Measurements from ENCODE around the gene CHD9.
"Not testable (repeated sequence)": the region's sequence is repeated elsewhere in the genome, so short reads cannot be mapped to it uniquely, and the experiment has no call there.

Gene CHD9, protein sequence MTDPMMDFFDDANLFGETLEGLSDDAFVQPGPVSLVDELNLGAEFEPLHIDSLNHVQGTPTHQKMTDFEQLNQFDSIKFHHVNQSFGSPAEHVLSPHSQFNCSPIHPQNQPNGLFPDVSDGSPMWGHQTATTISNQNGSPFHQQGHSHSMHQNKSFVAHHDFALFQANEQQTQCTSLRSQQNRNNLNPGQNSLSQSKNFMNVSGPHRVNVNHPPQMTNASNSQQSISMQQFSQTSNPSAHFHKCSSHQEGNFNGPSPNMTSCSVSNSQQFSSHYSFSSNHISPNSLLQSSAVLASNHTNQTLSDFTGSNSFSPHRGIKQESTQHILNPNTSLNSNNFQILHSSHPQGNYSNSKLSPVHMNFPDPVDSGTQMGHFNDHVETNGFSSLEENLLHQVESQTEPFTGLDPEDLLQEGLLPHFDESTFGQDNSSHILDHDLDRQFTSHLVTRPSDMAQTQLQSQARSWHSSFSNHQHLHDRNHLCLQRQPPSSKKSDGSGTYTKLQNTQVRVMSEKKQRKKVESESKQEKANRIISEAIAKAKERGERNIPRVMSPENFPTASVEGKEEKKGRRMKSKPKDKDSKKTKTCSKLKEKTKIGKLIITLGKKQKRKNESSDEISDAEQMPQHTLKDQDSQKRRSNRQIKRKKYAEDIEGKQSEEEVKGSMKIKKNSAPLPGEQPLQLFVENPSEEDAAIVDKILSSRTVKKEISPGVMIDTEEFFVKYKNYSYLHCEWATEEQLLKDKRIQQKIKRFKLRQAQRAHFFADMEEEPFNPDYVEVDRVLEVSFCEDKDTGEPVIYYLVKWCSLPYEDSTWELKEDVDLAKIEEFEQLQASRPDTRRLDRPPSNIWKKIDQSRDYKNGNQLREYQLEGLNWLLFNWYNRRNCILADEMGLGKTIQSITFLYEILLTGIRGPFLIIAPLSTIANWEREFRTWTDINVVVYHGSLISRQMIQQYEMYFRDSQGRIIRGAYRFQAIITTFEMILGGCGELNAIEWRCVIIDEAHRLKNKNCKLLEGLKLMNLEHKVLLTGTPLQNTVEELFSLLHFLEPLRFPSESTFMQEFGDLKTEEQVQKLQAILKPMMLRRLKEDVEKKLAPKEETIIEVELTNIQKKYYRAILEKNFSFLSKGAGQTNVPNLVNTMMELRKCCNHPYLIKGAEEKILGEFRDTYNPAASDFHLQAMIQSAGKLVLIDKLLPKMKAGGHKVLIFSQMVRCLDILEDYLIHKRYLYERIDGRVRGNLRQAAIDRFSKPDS (N-terminal part only)

DNA sequence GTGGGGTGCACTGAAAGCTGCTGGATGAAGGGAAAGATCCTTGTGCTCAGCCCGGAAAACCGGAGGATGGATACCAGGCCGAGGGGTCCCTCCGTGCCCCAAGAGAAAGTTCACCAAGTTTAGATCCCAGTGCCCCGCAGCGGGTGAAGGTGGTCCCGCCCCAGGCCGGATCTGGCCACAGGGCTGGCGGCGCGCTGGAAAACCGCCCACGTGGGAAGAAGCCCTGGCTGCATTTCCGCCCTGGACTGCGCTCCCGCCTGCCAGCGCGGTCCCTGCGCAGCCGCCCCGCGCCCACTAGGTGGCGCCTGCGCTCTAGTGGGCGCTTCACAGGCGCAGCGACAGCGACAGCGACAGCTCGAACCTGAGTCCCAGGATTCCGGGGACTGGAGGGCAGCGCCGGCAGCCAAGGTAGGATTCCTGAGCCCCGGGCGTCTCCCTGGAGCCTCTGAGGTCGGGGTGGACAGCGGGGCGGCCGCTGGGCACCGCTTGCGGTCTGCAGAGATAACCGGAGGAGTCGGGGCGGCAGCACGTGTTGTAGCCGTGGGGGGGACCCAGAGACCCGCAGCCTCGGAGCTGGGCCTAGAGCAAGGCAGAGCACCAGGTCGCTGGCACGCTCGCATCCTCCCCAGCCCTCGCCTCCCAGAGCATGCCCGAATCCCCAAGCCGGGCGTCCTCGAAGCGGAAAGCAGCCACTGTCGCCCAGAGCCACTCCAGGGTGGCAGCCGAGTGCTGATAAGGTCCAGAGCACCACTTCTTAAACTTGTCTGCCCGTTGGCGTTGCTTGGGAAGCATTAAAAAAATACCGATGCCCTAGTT, at the start of gene CHD9:
CHD9 (plus strand) TSS at position 322 of the 816 bp plus-strand sequence. CDS start 101,099 bp downstream, outside the sequence.
- DNase-seq (ENCODE audit: low read depth), result no peak

DNA sequence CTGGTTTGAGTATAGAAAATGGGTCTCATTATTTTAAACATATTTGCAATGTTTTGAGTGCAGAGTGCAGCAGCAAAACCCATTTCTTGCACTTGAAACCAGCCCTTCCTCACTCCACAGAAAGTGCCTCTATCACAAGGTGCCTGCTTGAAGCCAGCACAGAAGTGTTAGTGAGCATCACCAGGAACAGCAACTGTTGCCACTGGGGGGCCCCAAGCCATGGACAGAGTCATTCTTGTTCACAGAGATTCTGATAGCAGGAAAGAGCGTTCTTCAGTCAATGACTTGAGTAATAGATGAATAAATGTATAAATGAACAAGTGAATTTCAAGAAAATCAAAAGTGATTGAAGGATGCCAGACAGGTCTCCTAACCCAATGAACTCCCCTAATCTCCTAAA, 47.7 kb upstream of the CHD9 start:
- no peak for DNase-seq (ENCODE audit: low read depth)

DNA sequence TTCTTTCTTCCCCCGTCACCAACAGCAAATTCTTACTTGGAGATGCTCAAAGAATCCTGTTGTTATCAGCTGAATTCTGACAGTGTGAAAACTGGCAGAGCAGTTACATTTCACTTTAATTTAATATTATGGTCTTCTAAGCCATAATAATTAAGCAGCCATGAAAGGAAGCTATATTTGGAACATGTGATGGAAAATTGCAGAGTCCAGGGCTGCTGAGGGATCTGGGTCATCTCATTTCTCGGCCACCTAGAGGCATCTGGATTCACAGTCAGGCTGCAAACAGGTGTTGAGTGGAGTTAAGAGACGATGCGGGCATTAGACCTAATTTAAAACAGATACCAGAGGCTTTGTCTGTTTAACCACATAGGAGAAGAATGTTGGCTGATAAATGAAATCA, 40.5 kb upstream of the CHD9 start:
- DNase-seq (ENCODE audit: low read depth), result no peak

DNA sequence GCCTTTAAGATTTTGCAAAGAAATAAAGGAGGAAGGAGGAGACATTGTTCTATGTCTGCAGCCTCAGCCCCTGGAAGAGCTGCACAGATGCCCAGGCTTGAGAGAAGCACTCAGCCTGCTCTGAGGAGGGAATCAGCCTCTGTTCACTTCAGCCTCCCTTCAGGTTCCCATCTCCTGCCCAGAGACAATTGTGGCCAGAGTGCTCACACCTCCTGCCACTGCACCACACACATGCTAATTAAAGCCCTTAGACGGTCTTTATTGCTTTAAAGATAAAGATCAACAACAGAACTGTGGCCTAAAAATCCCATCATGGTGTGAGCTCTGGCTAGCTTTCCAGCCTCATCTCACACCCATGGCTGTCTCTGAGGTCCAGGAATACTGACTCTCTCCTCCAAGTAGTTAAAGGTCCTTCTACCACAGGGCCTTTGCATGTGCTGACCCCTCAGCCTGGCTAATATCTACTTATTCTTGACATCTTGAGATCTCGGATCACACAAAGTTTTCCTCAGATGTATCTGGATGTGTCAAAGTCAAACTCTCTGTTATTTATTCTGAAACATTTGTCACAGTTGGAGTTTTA, 35.9 kb upstream of the CHD9 start:
- no peak for DNase-seq (ENCODE audit: low read depth)

DNA sequence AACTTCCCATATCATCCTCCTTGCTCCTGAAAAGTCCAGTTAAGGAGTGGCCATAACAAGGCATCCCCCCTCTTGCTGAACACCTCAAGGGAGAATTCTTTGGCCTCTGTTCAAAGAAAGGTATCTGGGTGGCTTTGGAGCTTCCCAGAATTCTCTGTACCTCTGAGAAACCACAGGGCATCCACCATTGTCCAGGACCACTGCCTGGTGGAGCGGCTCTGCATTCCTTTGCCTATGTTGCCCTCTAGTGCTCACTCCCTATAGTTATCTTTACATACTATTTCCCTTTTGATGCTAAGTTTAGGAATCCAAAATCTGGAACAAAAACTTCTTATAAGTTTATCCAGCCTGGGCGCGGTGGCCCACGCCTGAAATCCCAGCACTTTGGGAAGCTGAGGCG, 32.4 kb upstream of the CHD9 start:
- no peak for DNase-seq (ENCODE audit: low read depth)

DNA sequence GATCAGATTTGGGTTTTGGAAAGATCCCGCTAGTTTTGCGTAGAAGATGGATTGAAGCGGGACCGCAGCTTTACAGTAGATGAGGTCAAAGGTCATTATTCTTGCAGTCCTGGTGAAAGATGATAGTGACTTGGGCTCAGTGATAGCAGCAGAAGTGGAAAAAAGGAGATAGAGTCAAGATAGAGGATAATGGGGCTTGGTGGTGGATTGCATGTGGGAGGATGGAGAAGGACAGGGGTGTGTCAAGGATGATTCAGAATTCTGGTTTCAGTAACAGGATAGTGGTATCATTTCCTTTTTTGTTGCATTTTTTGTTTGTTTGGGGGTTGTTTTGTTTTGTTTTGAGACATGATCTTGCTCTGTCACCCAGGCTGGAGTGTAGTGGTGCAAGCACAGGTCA, 30.7 kb upstream of the CHD9 start:
- no peak for DNase-seq (ENCODE audit: low read depth)

DNA sequence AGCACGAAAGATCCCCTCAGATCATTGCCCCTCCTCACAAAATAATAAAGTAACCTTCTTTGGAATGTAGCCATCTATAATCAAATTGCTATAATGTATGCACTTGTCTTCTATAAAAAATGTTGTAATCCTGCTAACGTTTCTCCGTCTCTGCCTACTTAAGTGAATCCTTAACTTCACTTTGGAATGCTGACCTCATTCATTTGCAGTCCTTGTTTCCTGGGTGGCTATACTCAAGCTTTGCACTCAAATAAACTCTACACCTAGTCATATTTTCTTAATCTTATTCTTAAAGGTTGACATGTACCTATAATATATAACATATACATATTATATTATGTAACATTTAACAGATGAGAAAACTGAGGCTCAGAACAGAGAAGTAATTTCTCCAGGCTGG, 24.8 kb upstream of the CHD9 start:
- DNase-seq (ENCODE audit: low read depth), result no peak

DNA sequence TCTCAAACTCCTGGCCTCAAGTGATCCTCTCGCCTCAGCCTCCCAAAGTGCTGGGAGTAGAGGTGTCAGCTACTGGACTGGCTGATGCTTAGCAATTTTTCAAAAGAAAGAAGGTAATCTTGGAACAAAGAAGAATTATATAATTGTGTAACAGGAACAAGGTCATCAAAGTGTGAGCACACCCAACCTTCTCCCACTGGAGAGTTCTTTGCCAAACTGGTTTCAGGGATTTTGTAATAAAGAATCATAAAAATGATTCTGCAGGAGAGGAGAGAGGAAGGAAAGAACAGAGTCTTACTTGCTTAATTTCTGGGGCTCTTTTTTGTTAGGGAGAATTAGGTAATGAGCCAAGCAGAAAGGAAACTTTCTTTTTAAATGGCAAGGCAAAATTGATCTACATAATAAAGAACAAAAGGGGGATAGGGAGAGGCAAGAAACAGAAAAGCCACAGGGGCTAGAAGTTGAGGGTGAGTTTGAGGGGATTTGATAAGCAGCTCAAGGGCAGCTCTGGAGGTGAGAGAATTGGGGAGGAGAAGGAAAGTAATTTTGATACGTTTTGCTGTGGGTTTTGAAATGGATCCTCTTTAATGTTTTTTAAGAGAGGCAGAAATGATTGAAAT, 23.4 kb upstream of the CHD9 start:
- no peak for DNase-seq (ENCODE audit: low read depth)

DNA sequence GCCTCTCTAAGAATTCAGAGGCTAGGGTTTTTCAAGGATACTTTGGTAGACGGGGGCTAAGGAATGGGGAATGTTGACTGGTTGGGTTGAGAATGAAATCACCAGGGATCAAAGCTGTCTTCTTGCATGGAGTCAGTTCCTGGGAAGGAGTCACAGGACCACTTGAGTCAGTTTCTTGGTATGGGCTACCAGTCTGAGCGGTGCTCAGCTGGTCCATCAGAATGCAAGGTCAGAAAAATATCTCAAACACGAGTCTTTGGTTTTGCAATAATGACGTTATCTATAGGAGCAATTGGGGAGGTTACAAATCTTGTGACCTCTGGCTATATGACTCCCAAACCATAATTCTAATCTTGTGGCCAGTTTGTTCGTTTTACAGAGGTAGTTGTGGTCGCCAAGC, 20.5 kb upstream of the CHD9 start:
- DNase-seq (ENCODE audit: low read depth), result no peak

DNA sequence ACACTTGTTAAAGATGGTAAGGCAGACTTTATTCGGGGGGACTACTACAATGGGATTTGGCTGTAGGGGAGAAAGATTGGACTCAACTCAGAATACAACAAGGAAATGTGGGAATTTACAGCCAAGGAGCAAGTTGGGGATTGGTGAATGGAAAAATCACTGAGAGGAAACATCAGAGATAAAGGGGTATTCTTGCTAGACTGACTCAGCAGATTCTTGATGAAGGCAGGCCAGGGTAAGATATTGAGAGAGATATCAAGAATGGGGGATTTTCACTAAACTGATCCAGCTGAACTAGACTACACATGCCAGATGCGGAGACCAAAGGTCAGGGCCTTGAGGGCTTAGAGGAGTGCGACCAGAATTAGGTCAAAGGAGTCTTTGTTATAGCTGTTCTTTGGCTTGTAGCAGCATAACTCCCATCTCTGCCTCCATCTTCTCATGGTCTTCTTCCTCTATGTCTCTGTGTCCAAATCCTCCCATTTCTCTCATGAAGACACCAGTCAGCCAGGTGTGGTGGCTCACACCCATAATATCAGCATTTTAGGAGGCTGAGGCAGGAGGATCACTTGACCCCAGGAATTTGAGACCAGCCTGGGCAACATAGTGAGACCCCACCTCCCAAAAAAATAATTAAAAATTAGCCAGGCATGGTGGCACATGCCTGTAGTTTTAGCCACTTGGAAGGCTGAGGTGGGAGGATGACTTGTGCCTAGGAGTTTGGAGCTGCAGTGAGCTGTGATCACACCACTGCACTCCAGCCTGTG, 19.4 kb upstream of the CHD9 start:
- no peak for DNase-seq (ENCODE audit: low read depth)

DNA sequence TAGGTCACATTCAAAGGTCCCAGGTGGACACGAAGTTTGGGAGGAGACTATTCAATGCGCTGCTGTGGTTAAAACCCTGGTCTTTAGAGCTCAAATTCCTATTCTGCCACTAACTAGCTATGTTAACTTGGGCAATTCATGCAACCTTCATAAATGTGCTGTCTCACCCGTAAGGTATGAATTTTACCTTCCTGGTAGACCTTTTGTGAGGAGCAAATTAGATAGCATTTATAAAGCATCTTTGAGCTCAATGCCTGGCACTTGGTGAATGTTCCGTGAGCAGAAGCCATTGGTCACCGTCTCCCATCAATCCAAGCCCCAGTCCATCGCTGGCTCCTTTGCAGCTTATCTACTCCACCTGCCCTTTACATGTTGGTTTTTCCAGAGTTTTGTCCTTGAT, 18.7 kb upstream of the CHD9 start:
- no peak for DNase-seq (ENCODE audit: low read depth)

DNA sequence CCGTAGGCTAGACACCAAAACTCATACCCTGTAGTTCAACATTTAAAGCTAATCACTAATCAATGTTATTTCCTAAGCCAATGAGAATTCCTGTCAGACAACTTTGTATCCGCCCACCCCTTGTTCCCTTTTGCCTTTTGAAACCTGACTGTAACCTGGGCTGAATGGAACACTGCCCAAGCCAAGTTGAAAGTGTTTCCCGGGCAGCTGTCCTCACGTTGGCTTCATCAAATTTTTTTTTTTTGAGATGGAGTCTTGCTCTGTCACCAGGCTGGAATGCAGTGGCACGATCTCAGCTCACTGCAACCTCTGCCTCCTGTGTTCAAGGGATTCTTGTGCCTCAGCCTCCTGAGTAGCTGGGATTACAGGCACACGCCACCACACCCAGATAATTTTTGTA, 18.1 kb upstream of the CHD9 start:
- DNase-seq (ENCODE audit: low read depth), result not testable (repeated sequence)

DNA sequence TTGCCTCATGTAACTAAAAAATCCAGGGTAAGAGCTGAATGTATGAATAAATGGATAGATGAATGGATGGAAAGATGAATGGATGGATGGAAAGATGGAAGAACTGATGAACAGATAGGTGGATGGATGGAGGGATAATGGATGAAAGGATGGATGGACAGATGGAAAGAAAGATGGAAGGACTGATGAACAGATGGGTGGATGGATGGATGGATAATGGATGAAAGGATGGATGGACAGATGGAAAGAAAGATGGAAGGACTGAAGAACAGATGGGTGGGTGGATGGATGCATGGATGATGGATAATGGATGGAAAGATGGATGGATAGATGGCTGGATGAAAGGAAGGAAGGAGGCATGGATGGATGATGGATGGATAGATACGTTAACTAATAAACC, 14.0 kb upstream of the CHD9 start:
- DNase-seq (ENCODE audit: low read depth), result no peak

DNA sequence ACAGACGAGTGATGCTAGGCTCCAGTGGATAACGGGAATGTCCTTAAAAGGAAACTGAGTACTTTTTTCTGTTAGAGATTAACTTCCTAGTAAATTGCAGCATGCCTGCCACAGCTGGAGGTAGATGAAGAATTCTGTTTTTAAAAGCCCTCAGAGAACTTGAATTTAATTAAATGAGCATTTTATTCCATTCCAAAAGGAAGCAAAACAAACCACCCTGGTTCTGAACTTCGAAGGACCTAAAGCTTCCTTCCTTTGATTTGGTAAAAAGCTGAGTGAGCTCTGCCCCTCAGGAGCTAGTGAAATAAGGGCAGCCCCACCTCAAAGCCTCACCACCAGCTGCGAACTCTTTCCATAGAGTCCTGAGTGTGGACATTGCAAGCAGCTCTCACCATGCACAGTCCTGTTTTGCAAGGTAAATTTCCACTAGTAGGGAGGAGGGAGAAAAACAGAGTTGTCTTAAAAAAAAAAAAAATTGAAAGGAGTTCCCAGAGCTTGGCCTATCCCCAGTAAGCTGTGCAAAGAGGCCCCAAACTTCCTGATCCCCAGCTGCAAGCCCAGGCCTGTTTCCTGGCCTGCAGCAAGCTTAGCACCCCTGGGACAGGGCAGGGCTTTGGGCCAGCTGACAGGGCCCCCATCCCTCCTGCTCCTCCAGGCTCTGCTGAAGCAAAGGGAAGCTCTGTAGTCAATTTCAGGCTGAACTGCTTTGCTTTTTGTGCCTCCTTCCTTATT, 13.3 kb upstream of the CHD9 start:
- DNase-seq (ENCODE audit: low read depth), result no peak

DNA sequence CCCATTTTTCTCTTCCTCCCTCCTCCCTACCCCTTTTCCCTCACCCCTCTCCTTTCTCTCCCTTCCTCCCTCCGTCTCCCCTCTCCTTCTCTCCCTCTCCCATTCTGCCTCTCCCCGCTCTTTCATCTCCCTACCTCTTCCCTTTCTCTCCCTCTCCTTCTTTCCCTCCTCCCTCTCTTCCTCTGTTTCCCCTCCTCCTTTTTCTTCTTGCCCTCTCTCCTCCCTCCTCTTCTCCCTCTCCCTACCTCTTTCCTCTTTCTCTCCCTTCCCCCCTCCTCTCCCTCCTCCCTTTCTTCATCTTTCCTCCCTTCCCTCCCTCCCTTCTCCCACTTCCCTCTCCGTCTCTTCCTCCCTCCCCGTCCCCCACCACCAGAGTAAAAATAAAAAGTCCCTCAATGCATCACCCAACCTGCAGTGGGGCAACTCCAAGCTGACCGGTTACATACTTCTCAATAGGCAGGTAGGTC, 12.5 kb upstream of the CHD9 start:
- DNase-seq (ENCODE audit: low read depth), result no peak

DNA sequence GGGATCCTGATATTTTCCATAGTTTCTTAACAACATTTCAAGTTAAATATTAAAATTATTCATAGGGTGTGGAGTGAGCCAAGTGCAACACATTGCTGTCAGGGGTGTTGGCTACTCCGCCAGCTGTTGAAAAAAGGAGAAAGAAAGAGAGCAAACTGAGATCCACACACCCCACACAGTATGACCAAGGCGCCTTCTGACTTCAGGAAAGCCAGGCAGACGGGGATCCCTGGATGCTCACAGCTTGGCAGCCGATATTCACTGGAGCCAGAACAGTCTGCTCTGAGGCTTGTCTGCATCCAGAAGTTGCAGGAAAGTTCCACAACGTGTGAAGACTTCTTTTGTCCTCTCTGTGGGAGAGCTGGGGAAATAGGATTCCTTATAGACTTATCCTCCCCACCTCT, 11.4 kb upstream of the CHD9 start:
- DNase-seq (ENCODE audit: low read depth), result no peak

DNA sequence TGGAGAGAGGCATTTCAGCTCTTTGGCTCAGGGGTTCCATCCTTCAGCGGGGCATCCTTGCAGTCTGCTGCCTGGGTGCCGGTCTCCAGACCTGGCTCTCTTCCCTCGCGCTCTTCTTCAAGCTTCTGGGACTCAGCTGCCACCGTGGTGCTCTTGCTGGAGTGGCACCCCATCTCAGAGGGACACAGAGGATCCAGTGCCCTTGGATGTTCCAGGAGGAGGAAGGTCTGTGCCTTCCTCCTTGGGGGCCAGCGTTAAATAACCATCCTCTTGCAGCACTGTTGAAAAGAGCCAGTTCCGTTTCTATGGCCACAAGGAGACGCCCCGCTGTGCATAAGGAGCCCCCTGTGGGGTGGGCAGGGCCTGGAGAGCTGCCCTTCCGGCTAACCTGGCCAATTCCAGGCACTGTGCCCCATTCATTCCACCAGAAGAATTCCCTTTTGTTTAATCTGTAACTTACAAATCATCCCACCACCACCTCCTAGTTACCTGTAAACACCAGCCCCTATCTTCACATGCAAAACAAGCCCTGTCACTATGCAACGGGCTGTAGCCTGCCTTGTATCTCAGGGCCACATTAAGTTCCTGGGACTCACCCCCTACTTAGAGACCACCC, 10.7 kb upstream of the CHD9 start:
- DNase-seq (ENCODE audit: low read depth), result no peak

DNA sequence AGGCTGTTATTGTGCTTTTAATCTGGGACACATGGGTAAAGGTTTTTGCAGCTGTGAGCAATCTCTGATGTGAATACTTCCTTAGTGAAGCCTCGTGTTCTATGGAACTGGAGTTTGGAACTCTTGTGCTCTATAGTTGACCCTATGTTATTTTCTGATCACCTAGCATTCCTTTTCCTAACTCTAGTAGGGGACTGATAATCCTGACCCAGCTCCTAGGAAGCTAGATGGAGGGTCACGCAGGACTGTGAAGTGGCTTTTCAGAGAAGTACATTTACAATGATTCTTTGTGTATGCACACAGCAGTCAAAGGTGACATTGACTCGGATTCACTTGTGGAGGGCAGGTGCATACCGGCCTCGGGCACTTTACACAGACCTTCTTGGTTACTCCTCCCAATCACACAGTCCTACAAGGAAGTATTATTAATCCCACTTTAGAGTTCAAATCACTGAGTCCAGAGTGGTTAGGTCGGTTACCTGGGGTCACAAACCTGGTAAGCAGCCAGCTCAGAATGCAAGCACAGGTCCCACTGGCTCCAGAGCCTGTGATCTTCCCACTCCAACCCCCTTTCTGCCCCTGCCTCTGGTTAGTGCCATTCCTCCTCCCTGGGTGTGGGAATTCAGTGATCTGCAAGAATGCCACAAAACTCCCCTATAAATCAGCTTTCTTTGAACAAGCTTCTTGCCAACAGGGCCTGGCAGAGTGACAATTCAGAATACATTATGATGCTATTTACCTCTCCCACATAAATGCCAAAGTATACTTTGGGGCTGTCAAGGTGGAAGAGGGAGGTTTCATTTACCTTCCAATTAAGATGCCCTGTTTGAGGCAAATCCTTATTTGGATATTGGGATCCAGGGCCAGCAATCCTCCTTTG, 9.2 kb upstream of the CHD9 start:
- DNase-seq (ENCODE audit: low read depth), result no peak

All from GM04503 (cell line).